Upper lobe of left lung (tissue), 6 donors: ENCODE data around the gene SLC9C1. TPM values are rescaled to one million over a fixed set of nuclear protein-coding genes. Genes with fewer than 3 reads are reported as not detected.

ENCODE experiments used
- ATAC-seq, 2 donors: fragments of 200-7000 bp; cut with Tn5 transposase; one replicate each; pipeline ENCODE4 v1.9.1; 2022; ENCODE audit warnings: mild to moderate bottlenecking in 2 of 2, moderate library complexity in 2 of 2; ENCODE audit not compliant: low FRiP score in 2 of 2
- DNase-seq, 2 donors: peaks; one replicate each; pipeline ENCODE4 v3.0.0-alpha.2; 2019 to 2020
- H3K27ac ChIP-seq, 4 donors: fragments of 200-600 bp; sonication (generic); one replicate each; pipeline ENCODE4 v1.5.1; 2016 to 2019
- H3K27me3 ChIP-seq, 4 donors: fragments of 200-600 bp; sonication (generic); one replicate each; pipeline ENCODE4 v1.5.1; 2017 to 2019
- H3K36me3 ChIP-seq, 4 donors: fragments of 200-600 bp; sonication (generic); one replicate each; pipeline ENCODE4 v1.5.1; 2016 to 2019
- H3K4me1 ChIP-seq, 4 donors: fragments of 200-600 bp; sonication (generic); one replicate each; pipeline ENCODE4 v1.5.1; 2018 to 2019
- H3K4me3 ChIP-seq, 4 donors: fragments of 200-600 bp; sonication (generic); one replicate each; pipeline ENCODE4 v1.5.1; 2017 to 2019; ENCODE audit warnings: mild to moderate bottlenecking in 2 of 4, moderate library complexity in 1 of 4
- H3K9me3 ChIP-seq, 4 donors: fragments of 200-600 bp; sonication (generic); one replicate each; pipeline ENCODE4 v1.5.1; 2018 to 2019
- EP300 ChIP-seq, 4 donors: sonication (generic); formaldehyde crosslinking; IDR thresholded peaks; one replicate each; pipeline ENCODE4 v1.5.1; 2017; ENCODE audit warnings: antibody characterized with exemption in 4 of 4, control low read depth in 2 of 4
- POLR2A ChIP-seq, 4 donors: fragments of 450-650 bp; IDR thresholded peaks; one replicate each; pipeline ENCODE4 v1.5.1; 2016 to 2017; ENCODE audit warnings: antibody characterized with exemption in 4 of 4, mild to moderate bottlenecking in 2 of 4
- POLR2AphosphoS5 ChIP-seq, 2 donors: sonication (generic); formaldehyde crosslinking; IDR thresholded peaks; one replicate each; pipeline ENCODE4 v1.5.1; 2017; ENCODE audit warnings: antibody characterized with exemption in 2 of 2
- WGBS, 2 donors: methylation state at CpG; one replicate each; pipeline ENCODE4 v1.1.5; 2017 to 2018; 5-methylcytosine and 5-hydroxymethylcytosine counted together
- total RNA-seq, 6 donors: library from RNA; depleted of rRNA in 4 of 6; stranded (reverse); fragments of >200 nt in 4 of 6; gene quantifications; one replicate each; pipeline versions ENCODE4 v1.1.0 to v1.2.1, GENCODE V29; 2016 to 2021
- TF ChIP-seq, protein P1 (sequence below), 6 experiments: fragments of 450-650 bp in 4 of 6; fragments of 200-600 bp in 2 of 6; sonication (generic) in 2 of 6; IDR thresholded peaks; one replicate each; pipeline ENCODE4 v1.5.1; 2016 to 2019; ENCODE audit warnings: antibody characterized with exemption in 6 of 6
- donor health status: DM: no; HTN: no; CAD: no; lungs with moderate emphysema.
- donor health status: DM: no; HTN: yes; CAD: no; lungs with severe emphysema.

The SLC9C1 gene
- total RNA-seq, 6 donors from 2014 or later, result not detected

GRCh38 chr3:112115806-112116383 lies 178.1 kb downstream of the SLC9C1 start:
- Histone ChIP-seq H3K36me3 (peaks cover 0 to 4% (median 0%) of the 10 kb centered on the region in 4 donors), H3K27ac (no peak overlapping the region), H3K9me3 (no peaks in the 10 kb centered on the region), H3K4me1 (peaks cover 0 to 14% (median 6%) of the 10 kb centered on the region in 4 donors), H3K4me3 (no peak overlapping the region), H3K27me3 (no peaks in the 10 kb centered on the region)
- ATAC-seq (no peak), DNase-seq (peak in 1 of 2 donors; percentile 8)
- no peak for TF ChIP-seq POLR2A (IDR thresholded peaks at IDR 0.05)
- 82 to 87% methylated on average over 6 of the region's 6 CpGs for WGBS, 2 donors

DNA sequence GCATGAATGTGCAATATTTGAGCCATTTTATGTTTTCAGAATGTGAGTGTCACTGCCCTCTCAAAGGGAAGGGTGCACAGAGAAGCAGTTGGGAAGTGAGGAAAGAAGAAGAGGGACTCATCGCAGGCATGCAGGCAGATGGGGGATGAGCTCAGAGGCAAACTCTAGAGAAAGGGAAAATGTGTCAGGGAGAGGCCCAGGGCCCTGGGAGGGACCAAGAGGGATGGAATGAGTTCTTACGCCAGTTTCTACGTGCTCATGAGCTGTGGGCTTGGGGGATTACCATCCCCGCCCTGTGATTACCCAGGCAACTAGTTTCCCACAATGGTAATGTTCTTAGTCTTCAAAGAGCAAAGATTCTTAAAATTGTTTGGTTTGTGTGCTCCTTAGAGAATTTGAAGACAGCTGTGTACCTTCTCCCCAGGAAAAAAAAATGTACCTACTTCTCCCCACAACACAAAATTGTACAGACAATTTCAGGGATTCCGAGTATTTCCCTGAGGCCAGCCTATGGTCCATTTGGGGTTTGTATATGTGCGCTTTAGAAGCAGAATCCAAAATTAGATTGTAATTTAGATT lies 178.8 kb downstream of the SLC9C1 start:
- Histone ChIP-seq H3K4me3 (no peak overlapping the region), H3K27me3 (no peaks in the 10 kb centered on the region), H3K36me3 (peaks cover 0 to 4% (median 0%) of the 10 kb centered on the region in 4 donors), H3K27ac (no peak overlapping the region), H3K9me3 (no peaks in the 10 kb centered on the region), H3K4me1 (peaks cover 0 to 14% (median 5%) of the 10 kb centered on the region in 4 donors)
- DNase-seq, result no peak
- peak in 1 of 2 donors; percentile 87 for ATAC-seq
- 86 to 92% methylated on average over 6 of the region's 6 CpGs for WGBS, 2 donors
- TF ChIP-seq EP300 (IDR thresholded peaks at IDR 0.05) (no peak), POLR2A (IDR thresholded peaks at IDR 0.05) (no peak), POLR2AphosphoS5 (IDR thresholded peaks at IDR 0.05) (no peak)
- TF ChIP-seq, protein P1, sequence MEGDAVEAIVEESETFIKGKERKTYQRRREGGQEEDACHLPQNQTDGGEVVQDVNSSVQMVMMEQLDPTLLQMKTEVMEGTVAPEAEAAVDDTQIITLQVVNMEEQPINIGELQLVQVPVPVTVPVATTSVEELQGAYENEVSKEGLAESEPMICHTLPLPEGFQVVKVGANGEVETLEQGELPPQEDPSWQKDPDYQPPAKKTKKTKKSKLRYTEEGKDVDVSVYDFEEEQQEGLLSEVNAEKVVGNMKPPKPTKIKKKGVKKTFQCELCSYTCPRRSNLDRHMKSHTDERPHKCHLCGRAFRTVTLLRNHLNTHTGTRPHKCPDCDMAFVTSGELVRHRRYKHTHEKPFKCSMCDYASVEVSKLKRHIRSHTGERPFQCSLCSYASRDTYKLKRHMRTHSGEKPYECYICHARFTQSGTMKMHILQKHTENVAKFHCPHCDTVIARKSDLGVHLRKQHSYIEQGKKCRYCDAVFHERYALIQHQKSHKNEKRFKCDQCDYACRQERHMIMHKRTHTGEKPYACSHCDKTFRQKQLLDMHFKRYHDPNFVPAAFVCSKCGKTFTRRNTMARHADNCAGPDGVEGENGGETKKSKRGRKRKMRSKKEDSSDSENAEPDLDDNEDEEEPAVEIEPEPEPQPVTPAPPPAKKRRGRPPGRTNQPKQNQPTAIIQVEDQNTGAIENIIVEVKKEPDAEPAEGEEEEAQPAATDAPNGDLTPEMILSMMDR (IDR thresholded peaks at IDR 0.05), result no peak

DNA sequence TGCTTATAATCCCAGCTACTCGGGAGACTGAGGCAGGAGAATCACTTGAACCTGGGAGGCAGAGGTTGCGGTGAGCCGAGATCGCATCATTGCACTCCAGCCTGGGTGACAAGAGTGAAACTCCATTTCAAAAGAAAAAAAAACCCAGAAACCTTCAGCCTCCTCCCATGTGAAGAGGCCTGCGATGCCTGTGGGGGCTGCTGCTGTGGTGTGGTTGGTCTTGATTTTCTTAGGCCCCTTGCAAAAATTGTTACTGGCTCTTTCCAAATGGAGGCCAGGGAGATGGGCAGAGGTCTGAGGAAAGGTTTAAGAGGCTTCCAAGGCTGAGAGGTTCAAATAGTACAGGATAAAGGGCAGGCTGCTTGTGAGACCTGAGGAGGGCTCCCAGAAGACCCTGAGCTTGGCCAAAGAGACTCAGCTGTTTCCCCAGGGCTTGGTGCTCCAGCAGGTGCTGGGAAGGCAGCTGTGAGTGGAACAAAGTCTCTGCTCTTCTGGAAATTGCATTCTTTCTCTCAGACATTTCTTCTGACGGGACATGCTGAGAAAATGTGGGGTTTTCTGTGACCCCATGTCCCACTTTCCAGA lies 179.3 kb downstream of the SLC9C1 start:
- ATAC-seq (no peak), DNase-seq (no peak)
- H3K4me1 ChIP-seq, result peaks cover 0 to 10% (median 2%) of the 10 kb centered on the region in 4 donors
- H3K9me3 ChIP-seq, result no peaks in the 10 kb centered on the region
- WGBS, 2 donors, result 91 to 97% methylated on average over 6 of the region's 6 CpGs
- TF ChIP-seq, protein P1 (IDR thresholded peaks at IDR 0.05), result no peak
- TF ChIP-seq EP300 (IDR thresholded peaks at IDR 0.05), result no peak
- H3K4me3 ChIP-seq, result no peak overlapping the region
- no peak overlapping the region for H3K27ac ChIP-seq
- peaks cover 0 to 7% (median 0%) of the 10 kb centered on the region in 4 donors for H3K36me3 ChIP-seq
- H3K27me3 ChIP-seq, result no peaks in the 10 kb centered on the region

DNA sequence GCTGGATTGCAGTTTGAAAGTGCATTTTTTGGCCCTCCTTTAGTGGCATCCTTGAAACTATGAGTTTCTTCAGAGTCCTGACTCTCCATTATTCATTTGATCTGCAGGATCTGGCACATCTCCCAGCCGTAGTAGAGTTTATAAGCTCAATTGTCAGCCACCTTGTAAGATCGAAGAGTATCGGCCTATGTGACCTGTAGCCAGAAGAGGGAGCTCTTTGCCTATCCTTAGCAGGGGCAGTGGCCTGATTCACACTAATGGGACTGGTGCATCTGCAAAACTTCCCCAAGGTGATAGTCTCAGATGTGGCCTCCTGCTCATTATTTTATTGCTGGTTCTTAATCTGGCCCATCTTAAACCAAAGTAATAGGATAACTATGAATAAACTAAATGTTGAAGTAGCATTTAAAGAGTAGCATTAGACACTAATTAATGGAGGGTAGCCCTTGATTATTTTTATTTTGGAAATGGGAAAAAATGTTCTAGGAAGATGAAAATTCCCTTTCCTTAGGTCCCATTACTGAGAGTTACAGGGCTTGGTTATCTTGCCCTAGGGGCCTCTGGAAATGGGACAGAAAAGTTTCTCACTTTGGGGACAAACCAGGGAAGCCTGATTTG lies 182.1 kb downstream of the SLC9C1 start:
- TF ChIP-seq EP300 (IDR thresholded peaks at IDR 0.05), result no peak
- TF ChIP-seq, protein P1 (IDR thresholded peaks at IDR 0.05), result peak in 5 of 6 experiments; percentile 42 to 65 (median 56)
- Histone ChIP-seq H3K27ac (no peak overlapping the region), H3K4me1 (peaks cover 0 to 7% (median 0%) of the 10 kb centered on the region in 4 donors), H3K36me3 (peaks cover 0 to 9% (median 0%) of the 10 kb centered on the region in 4 donors), H3K4me3 (no peak overlapping the region), H3K9me3 (no peaks in the 10 kb centered on the region), H3K27me3 (no peaks in the 10 kb centered on the region)
- DNase-seq (peak in 1 of 2 donors; percentile 50), ATAC-seq (peak; percentile 64 to 83)
- WGBS, 2 donors, result 32% methylated on average over 3 of the region's 3 CpGs

GRCh38 chr3:112109322-112109721 lies 184.7 kb downstream of the SLC9C1 start:
- Histone ChIP-seq H3K27ac (no peak overlapping the region), H3K27me3 (no peaks in the 10 kb centered on the region), H3K4me3 (no peak overlapping the region), H3K36me3 (peaks cover 0 to 9% (median 0%) of the 10 kb centered on the region in 4 donors), H3K9me3 (no peaks in the 10 kb centered on the region), H3K4me1 (no peaks in the 10 kb centered on the region)
- TF ChIP-seq, protein P1 (IDR thresholded peaks at IDR 0.05), result no peak
- TF ChIP-seq POLR2A (IDR thresholded peaks at IDR 0.05) (no peak), EP300 (IDR thresholded peaks at IDR 0.05) (no peak), POLR2AphosphoS5 (IDR thresholded peaks at IDR 0.05) (no peak)
- DNase-seq (no peak), ATAC-seq (no peak)
- WGBS, 2 donors, result 67 to 76% methylated on average over 5 of the region's 5 CpGs
